GM21360 (cell line): ENCODE data around the gene HS3ST3A1.
"Not testable (repeated sequence)": the region's sequence is repeated elsewhere in the genome, so short reads cannot be mapped to it uniquely, and the experiment has no call there.

Experiments used
- ATAC-seq: cut with Tn5 transposase; IDR thresholded peaks from one replicate; pipeline ENCODE4 v1.9.1; 2021; ENCODE audit warnings: mild to moderate bottlenecking, moderate library complexity; ENCODE audit not compliant: unreplicated experiment

HS3ST3A1 gene

DNA sequence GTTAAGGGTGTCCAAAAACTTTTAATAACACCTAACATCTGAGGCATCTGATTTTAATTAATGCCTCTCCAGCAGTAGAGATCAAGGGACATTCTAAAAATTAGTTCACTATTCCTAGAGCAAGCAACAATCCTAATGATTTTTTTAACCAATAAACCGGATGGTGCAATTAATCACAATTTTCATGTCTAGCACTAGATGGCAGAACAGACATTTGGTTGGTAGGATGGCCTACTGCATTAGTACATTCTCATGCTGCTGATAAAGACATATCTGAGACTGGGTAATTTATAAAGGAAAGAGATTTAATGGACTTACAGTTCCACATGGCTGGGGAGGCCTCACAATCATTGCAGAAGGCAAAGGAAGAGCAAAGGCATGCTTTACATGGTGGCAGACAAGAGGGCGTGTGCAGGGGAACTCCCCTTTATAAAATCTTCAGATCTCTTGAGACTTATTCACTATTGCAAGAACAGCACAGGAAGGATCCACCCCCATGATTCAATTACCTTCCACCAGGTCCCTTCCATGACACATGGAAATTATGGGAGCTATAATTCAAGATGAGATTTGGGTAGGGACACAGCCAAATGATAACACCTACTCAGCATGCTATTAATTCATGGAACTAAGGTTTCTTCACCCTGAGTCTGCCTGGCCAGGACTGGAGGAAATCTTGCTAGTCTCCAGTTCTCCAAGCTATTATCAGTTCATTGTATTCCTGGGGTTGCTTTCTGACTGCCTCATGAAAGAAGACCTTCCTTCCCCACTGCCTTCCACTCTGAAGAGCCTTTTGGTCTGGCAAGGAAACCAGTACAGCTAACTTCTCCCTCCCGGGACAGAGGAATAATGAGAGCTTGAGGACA, 24.8 kb downstream of the HS3ST3A1 start:
- no peak for ATAC-seq

DNA sequence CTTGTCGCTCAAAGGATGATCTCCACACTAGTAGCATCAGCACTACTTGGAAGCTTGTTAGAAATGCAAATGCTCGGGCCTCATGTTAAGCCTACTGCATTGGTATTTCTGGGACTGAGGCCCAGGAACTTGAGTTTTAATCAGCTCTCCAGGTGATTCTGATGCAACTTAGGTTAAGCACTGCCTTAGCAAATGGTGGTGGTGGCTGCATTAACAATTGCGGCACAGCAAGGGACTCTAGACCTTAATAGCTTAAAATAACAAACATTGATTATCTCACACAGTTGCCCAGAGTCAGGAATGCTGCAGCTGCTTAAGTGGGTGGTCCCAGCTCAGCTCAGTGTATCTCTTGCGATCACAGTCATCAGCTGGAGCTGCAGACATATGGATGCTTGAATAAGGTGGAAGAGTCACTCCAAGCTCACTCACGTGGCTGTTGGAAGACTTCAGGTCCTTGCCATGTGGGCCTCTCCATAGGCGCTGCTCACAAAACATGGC, 25.8 kb downstream of the HS3ST3A1 start:
- ATAC-seq: no peak

DNA sequence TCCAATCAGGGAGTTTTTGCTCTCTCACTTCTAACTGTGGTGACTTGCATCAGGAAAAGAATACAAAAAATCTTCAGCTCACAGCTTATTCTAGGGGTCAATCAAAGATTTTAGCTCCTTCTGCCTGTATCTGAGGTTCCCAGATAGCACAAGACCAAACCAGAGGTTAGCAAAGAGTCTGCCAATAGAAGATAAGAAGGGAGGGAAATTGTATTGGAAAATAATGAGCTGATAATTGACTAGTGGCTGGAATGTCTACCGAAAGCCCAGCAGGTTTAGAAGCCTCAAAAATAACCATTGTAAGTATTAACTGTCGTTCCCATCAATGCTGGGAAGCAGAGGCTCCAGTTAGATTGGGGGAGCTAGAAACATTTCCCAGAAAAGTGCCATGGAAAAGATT, 26.3 kb downstream of the HS3ST3A1 start:
- no peak for ATAC-seq

DNA sequence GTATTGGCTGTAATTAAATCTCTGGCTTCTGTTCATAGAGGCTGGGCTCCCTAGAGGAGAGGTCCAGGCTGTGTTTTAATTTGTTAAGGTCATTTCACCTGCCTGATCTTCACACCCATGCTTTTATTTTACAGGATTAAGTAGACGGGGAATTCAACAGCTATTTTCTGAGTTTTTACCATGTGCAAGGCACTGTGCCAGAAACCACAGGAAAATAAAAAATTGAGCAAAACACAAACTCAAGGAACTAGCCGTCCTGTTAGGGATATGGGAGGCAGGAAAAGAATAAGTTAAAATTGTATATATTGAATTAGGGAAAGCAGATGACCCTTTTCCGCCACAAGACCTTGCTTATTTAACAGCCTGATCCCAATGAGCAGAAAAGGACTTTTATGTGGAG, 29.1 kb downstream of the HS3ST3A1 start:
- ATAC-seq: no peak

DNA sequence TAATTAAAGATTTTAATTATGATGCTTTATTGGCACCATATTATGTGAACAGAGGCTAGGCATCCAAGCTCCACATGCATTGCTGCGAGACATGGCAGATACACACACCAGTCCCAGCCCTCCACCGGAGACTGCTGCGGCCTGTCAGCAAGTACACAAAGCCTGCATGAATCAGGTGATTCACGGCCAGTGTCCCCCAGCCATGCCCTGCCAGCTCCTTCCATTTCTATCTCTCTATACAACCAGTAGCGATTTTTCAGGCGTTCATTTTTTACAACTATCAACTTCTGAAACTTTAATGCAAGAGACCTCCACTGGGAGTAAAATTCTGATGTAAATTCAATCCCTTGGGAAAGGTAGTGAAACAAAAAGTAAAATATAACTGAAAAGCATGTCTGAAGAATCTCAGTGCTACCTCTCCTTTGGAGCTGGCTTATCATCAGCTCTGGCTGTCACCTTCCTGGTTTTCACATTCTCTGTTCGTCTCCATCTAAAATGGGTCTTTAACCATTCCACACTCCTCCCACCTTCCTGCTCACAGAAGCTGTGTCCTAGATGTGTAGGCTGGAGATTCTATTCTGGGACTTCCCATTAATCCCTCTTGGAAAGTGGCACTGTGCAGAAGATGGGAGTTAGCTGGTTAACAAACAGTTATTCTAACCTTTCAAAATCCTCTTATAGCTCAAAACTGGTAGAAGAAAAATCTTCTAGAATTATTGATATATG, 32.2 kb downstream of the HS3ST3A1 start:
- no peak for ATAC-seq

DNA sequence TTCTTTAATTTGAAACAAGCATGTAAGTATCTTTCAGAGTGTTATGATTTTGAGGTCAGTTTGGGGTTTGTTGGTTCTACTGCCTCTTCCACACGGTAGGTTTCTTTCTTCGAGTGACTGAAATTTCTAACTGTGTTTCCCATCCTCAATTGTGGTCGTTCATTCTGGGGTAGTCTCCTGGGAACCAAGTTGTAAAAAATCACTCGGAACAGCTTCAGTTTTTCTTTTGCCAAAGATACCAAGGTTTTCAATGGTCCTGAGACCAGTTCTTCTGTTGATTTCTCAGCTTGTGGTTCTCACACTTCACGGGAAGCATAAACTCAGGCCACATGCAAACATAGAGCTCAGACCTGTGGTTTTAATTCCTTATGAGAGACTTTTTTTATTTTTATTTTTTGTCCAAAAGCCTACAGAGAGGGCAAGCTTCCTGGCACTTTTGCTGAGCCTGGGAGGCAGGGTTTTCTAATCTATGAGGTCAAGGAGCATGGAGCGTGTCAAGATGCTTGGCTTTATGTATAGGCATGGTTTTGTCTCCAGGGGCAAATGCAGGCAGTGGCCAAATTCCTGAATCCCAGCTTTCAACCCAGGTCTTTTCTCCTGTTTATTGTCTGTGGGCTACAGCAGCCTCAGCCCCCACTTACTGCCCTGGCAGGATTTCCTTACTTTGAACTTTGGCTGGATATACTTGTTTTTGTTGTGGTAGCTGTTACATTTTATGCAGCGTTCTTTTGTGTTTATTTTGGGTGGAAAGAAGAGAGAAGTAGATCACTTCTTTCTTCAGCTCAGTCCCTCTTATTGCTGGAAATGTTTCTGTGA, 32.9 kb downstream of the HS3ST3A1 start:
- ATAC-seq: no peak

DNA sequence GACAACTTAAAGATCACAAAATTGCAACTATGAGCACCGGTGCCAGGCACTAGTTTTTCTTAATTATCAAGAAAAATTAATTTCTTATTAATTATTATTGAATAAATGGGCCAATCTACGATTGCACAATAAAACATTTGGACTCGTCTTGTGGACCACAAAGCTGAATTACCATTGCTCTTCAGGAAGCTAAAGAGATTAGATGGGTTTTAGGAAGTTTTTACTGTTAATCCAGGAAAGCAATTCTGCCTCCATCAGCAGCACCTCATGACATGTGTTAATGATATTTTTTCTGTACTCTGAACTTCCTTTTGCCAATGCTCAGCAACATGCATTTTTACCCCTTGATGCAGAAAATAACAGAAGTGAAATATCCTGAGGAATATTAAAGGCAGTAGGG, 37.9 kb downstream of the HS3ST3A1 start:
- ATAC-seq: no peak

DNA sequence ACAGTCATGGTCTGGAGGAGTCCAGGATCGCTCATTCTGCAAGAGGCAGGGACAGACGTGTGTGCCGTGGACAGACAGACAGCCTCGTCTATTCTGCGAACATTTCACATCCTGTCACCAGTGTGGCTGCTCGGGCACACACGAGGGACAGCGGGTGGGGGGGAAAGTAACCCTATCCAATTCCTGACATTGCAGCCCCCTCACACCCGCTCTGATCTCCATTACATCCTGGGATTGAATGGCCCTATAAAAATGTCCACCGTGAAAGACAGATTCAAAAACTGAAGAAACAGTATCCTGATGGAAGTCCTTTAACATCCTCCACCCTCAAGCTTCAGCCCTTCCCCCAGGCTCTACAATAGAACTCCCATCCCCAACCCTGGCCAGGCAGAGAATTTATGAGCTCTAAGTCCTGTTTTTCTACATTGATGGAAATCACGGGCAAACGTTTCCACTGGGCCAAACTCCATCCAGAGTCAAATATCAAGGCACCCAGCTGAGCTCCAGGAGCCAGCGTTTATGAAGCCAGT, 39.4 kb downstream of the HS3ST3A1 start:
- no peak for ATAC-seq

DNA sequence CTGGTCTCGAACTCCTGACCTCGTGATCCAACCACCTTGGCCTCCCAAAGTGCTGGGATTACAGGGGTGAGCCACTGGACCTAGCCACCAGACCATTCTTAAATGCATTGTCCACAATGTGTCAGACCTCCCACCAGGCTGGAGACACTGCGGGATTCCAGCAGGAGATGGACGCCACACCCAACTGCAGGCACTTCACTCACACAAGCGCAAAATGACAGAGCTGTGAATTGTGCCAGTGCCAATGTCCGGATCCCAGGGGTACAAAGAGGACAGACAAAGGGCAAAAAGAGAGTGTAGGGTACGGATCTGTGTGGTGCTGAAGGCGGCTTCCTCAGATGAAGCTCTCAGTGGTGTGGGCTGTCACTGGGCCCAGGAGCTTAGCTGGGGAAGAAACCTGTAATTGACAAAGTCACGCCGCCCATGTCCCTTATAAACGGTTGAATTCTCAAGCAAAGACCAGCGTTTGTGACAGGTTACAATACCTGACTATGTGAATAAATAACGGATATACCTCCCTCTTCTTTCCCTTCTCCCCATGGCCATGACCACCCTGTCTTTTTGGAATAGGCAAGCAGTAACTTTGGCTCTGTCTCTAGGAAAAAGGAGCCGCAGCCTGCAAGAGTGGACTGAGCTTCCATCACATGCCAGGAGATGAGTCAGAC, 40.0 kb downstream of the HS3ST3A1 start:
- no peak for ATAC-seq

DNA sequence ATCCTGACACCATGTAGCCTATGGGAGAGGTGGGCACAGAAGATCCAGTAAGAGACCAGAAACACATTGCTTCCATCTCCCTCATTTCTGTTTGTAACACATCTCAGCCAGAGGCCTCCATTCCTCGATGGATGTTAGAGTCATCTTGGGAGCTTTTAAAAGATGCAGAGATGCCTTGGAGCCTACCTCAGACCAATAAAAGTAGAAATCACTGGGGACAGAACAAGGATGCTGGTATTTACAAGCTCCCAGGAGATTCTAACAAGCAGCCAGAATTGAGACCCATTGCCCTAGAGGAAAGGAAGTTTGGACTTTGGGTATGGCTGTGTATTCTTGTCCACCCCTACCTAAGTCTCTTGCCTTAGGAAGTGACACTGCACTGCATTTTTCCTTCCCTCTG, 40.8 kb downstream of the HS3ST3A1 start:
- no peak for ATAC-seq

DNA sequence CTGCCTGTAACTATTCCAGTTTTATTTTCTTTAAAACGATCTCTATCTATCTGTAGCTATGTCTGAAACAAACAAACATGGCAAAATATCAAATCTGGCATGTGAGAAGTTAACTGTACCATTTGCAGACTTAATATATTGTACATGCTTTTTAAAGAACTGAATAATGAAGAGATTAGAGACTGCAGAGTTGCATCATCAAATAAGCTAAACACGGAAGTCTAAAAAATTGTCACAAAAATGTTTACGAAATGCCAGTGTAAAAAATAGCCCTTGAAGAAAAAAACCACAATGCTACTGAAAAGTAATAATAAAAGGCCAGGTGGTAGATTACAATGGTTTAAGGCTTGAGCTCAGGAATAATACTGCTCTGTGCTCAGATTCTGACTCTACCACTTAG, 43.1 kb downstream of the HS3ST3A1 start:
- ATAC-seq: no peak

DNA sequence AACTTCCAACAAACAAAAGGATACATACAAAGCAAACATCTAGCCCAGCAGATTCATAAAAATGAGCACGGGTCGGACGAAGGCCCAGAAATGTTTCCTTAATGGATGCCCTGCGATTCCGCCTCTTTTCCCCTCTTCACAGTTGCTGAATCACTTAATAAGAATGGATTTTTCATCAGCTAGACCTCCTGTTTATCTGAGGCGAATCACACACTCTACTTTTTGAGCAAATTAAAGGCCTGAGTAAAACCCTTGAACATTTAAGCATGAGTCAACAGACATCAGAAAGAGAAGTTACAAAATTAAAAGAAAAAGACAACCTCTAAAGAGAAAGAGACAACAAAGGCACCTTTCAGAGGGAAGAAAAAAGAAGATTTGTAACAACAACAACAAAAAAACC, 44.7 kb downstream of the HS3ST3A1 start:
- no peak for ATAC-seq

DNA sequence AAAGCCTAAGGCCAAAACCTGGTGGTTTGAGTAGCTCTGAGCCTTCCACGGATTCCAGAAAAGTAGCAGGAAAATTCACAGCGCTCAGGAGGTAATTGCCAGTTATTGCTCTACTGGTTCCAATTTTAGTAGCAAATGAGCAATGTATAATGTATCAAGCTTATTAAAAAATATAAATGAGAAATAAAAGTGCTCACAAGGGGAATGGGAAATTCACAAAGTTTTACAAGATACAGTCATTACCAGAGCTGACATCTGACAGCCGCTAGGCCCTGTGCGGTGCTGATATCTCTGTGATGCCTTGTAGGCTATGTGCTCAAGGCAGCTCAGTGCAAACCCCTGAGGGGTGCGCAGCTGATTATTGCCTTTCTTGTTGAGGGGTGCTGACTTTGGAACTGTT, 47.5 kb downstream of the HS3ST3A1 start:
- ATAC-seq: no peak

DNA sequence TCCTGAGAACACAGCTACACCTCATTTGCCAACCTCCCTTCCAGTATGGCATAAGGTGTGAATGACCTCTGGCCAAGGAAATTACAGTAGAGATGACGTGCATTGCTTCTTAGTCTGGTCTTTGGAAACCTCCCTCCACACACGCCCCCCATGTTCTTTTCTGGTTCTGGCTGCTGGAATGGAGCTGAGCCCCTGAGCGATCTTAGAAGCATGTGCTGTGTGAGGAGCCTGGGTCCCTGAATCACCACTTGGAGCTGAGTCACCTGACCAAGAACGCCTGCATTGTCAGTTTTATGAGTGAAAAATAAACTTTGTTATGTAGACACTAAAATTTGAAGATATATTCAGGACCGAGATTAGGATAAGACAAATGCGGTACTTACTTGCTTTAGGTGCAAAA, 51.4 kb downstream of the HS3ST3A1 start:
- ATAC-seq: no peak

DNA sequence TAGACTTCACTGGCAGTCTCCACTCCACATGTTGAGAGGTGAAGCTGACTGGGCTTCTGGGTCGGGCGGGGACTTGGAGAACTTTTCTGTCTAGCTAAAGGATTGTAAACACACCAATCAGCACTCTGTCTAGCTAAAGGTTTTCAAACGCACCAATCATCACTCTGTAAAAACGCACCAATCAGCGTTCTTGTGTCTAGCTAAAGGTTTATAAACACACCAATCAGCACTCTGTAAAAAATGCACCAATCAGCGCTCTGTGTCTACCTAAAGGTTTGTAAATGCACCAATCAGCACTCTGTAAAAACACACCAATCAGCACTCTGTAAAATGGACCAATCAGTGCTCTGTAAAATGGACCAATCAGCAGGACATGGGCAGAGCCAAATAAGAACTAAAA, 53.2 kb downstream of the HS3ST3A1 start:
- ATAC-seq: not testable (repeated sequence)

DNA sequence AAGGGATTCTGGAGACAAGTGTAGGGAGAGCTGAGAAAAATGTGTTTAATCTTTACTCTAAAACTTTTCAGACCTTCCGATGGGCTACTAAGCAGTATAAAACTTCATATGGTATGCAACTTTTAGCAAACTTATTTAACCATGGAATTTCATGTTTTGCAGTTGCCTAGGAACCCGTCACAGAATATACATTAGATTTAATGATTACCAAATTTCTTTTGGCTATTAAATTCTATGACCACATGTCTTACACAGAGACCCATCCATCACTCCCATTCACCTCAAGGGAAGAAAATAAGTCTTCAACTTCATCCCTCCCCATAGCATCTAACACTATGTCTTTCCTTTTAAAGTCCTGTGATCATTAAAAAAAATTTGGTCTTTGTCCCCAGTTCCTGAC, 54.9 kb downstream of the HS3ST3A1 start:
- no peak for ATAC-seq

DNA sequence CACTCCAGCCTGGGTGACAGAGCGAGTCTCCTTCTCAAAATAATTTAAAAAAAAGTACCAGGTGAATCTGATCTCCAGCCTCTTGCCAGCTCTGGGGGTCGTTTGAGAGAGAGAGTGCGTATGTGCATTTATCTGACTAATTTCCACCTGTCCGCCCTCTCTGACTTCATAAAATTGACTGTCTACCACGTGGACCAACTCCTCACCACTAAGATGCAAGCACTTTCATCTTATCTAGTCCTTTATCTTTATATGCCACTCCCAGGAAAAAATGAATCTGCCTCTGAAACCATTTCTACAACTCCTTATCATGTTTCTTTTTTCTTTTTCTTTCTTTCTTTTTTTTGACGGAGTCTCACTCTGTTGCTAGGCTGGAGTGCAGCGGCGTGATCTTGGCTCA, 55.8 kb downstream of the HS3ST3A1 start:
- no peak for ATAC-seq

DNA sequence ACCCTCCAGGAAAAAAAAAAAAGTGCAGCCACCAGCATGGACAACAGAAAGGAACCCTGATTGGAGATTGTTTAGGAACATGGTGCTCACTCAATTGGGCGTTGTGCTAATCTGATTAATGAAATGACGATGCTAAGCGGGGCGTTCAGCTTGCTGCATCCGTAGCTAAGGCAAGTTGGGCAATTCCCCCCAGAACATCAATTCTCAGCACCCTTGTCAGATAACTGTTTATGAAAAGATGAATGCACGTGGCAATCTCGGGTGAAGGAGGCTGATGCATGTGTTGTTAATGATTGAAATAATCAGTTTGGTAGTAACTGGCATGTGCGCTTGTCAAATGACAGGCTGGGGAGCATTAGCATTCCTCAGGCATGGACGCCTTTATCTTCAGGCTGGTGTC, 57.0 kb downstream of the HS3ST3A1 start:
- ATAC-seq: no peak

DNA sequence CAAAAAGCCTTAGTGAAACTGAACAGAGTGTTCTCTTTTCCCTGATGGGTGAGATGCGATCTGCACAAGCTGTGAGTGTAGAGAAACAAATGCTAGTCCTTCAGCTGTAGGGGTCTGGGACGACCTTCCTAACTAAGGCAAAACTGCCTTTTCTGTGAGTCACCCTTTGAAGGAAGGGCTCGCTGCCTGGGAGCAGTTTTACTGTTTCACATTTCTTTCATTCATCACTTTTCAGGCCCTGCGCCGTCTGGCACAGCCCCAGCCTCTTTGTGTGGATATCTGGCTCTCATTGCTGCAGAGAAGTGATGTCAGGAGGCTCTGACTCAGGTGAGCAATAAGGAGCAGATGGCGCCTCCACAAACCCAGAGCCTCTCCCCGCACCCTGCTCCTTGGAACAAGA, 57.4 kb downstream of the HS3ST3A1 start:
- no peak for ATAC-seq

DNA sequence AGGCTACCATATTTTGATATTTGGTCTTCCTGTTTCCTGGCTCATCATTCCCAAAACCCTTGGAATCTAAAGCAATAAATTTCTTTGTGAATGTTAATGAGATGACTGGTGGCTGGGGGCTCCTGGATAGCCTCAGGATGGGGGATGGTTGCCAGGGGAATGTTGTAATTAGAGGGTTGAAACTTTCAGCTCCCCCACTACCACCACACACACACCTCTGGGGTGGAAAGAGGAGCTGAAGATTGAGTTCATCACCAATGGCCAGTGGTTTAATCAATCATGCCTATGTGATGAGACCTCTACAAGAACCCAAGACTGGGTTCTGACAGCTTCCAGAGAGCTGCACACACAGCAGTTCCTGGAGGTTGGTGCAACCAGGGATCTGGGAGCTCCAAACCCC, 59.1 kb downstream of the HS3ST3A1 start:
- no peak for ATAC-seq
